A549 (cell line): Measurements from ENCODE around the gene UTS2R. TPM values are rescaled to one million over a fixed set of nuclear protein-coding genes. Genes with fewer than 3 reads are reported as not detected.
"Not testable (repeated sequence)": the region's sequence is repeated elsewhere in the genome, so short reads cannot be mapped to it uniquely, and the experiment has no call there.

ENCODE experiments used
- ATAC-seq, 2 experiments: fragments of 200-7000 bp in 1 of 2; fragments of >200 bp in 1 of 2; cut with Nextera tagmentation in 1 of 2; cut with Tn5 transposase in 1 of 2; 3 replicates each; pipeline versions ENCODE4 v1.8.0 to v1.9.1; 2018 to 2020; ENCODE audit warnings: mild to moderate bottlenecking in 1 of 2, moderate library complexity in 1 of 2
- CTCF ChIA-PET: fragments of 300-600 bp; sonication (Branson Sonifier 250); formaldehyde crosslinking; extraction: SDS; loops from one replicate; lab custom pipeline; 2021; ENCODE audit warnings: antibody characterized with exemption, inconsistent platforms; lab: Yijun Ruan, JAX
- POLR2A ChIA-PET: fragments of 350-600 bp; formaldehyde crosslinking; extraction: SDS; loops from one replicate; lab custom pipeline; 2021; ENCODE audit warnings: antibody characterized with exemption, inconsistent platforms; lab: Yijun Ruan, JAX
- DNase-seq, 2 experiments: peaks; one replicate each; pipeline versions ENCODE4 v3.0.0 to v3.0.0-alpha.2; 2011 to 2016; ENCODE audit warnings: low read depth in 1 of 2, low spot score in 1 of 2
- FAIRE-seq: peaks from 2 replicates; lab custom pipeline; 2011; peaks lifted over from hg19 to GRCh38; lab: Jason Lieb, UNC
- H3K27ac ChIP-seq, 2 experiments: fragments of >200 bp; sonication (Bioruptor Twin); formaldehyde crosslinking; 3 replicates each; pipeline ENCODE4 v1.5.1; 2016 to 2017
- H3K4me1 ChIP-seq: fragments of >200 bp; sonication (Bioruptor Twin); formaldehyde crosslinking; 3 replicates; pipeline ENCODE4 v1.6.1; 2016
- H3K4me2 ChIP-seq: fragments of >200 bp; sonication (Bioruptor Twin); formaldehyde crosslinking; 3 replicates; pipeline ENCODE4 v1.6.1; 2016
- H3K4me3 ChIP-seq: fragments of >200 bp; sonication (Bioruptor Twin); formaldehyde crosslinking; 3 replicates; pipeline ENCODE4 v1.5.1; 2016
- H3K9me3 ChIP-seq: fragments of >200 bp; sonication (Bioruptor Twin); formaldehyde crosslinking; 3 replicates; pipeline ENCODE4 v1.6.1; 2016
- ATOH8 ChIP-seq: fragments of 250-450 bp; sonication (Bioruptor Pico); IDR thresholded peaks from 2 replicates; pipeline ENCODE4 v1.5.0; 2020; ENCODE audit warnings: low read depth, mild to moderate bottlenecking, moderate library complexity
- EHMT2 ChIP-seq: fragments of 200-600 bp; sonication (generic); IDR thresholded peaks from 2 replicates; pipeline ENCODE4 v1.6.1; 2016; ENCODE audit warnings: antibody characterized with exemption, low read depth, mild to moderate bottlenecking, moderate library complexity
- ESRRA ChIP-seq: fragments of 150-350 bp; IDR thresholded peaks from 2 replicates; pipeline ENCODE4 v1.6.1; 2014; ENCODE audit warnings: mild to moderate bottlenecking, low read length, borderline replicate concordance
- FOSL2 ChIP-seq, 2 experiments: fragments of 450-650 bp in 1 of 2; fragments of >200 bp in 1 of 2; sonication (Bioruptor Twin) in 1 of 2; formaldehyde crosslinking; IDR thresholded peaks; 2 replicates each; pipeline versions ENCODE4 v1.5.0 to v1.6.1; 2016 to 2020; ENCODE audit warnings: mild to moderate bottlenecking in 1 of 2, moderate library complexity in 1 of 2
- FOXS1 ChIP-seq: fragments of 250-450 bp; sonication (Bioruptor Pico); IDR thresholded peaks from 2 replicates; pipeline ENCODE4 v1.5.0; 2020; ENCODE audit warnings: mild to moderate bottlenecking, moderate library complexity
- HEYL ChIP-seq: fragments of 250-450 bp; sonication (Bioruptor Pico); IDR thresholded peaks from 2 replicates; pipeline ENCODE4 v1.8.0; 2021; ENCODE audit warnings: mild to moderate bottlenecking, moderate library complexity
- HOXA7 ChIP-seq: fragments of 250-450 bp; sonication (Bioruptor Pico); IDR thresholded peaks from 2 replicates; pipeline ENCODE4 v1.5.0; 2020; ENCODE audit warnings: mild to moderate bottlenecking, moderate library complexity
- HOXB5 ChIP-seq: fragments of 250-450 bp; sonication (Bioruptor Pico); IDR thresholded peaks from 2 replicates; pipeline ENCODE4 v1.5.0; 2020; ENCODE audit warnings: mild to moderate bottlenecking, moderate library complexity
- JUN ChIP-seq, 2 experiments: fragments of >200 bp; sonication (Bioruptor Twin); formaldehyde crosslinking; IDR thresholded peaks; 2 replicates in 1 of 2; 3 replicates in 1 of 2; pipeline ENCODE4 v1.6.1; 2016 to 2017
- JUNB ChIP-seq: fragments of >200 bp; sonication (Bioruptor Twin); formaldehyde crosslinking; IDR thresholded peaks from 2 replicates; pipeline ENCODE4 v1.6.1; 2016
- KDM5A ChIP-seq: fragments of 200-600 bp; sonication (generic); IDR thresholded peaks from 2 replicates; pipeline ENCODE4 v1.6.1; 2016; ENCODE audit warnings: antibody characterized with exemption, mild to moderate bottlenecking
- MAZ ChIP-seq: fragments of 150-350 bp; IDR thresholded peaks from 2 replicates; pipeline ENCODE4 v1.6.1; 2014; ENCODE audit warnings: antibody characterized with exemption, low read depth, low read length, borderline replicate concordance
- NFE2L2 ChIP-seq: fragments of 150-350 bp; conservative IDR thresholded peaks from 2 replicates; pipeline ENCODE4 v1.6.1; 2014; ENCODE audit warnings: low read length
- NR3C1 ChIP-seq: fragments of >200 bp; sonication (Bioruptor Twin); formaldehyde crosslinking; IDR thresholded peaks from 3 replicates; pipeline ENCODE4 v1.6.1; 2017
- PHF8 ChIP-seq: fragments of 200-600 bp; sonication (generic); IDR thresholded peaks from 2 replicates; pipeline ENCODE4 v1.6.1; 2016; ENCODE audit warnings: low read depth, mild to moderate bottlenecking, antibody characterized with exemption, moderate library complexity, borderline replicate concordance
- RARB ChIP-seq: fragments of 250-450 bp; sonication (Bioruptor Pico); IDR thresholded peaks from 2 replicates; pipeline ENCODE4 v1.8.0; 2021; ENCODE audit warnings: mild to moderate bottlenecking, moderate library complexity
- SREBF2 ChIP-seq: fragments of 450-650 bp; IDR thresholded peaks from 2 replicates; pipeline ENCODE4 v1.6.1; 2014; ENCODE audit warnings: mild to moderate bottlenecking, moderate library complexity
- TP53 ChIP-seq: fragments of 250-450 bp; sonication (Bioruptor Pico); IDR thresholded peaks from 2 replicates; pipeline ENCODE4 v1.5.0; 2021; ENCODE audit warnings: mild to moderate bottlenecking, moderate library complexity
- ZC3H11A ChIP-seq: fragments of 450-650 bp; IDR thresholded peaks from 2 replicates; pipeline ENCODE4 v1.6.1; 2014; ENCODE audit warnings: antibody characterized with exemption, mild to moderate bottlenecking
- ZFP36 ChIP-seq: fragments of 450-650 bp; IDR thresholded peaks from 2 replicates; pipeline ENCODE4 v1.6.1; 2014; ENCODE audit warnings: borderline replicate concordance; ENCODE audit not compliant: partially characterized antibody
- ZNF302 ChIP-seq: fragments of 250-450 bp; sonication (Bioruptor Pico); IDR thresholded peaks from 2 replicates; pipeline ENCODE4 v1.9.0; 2021; ENCODE audit warnings: inconsistent platforms, mild to moderate bottlenecking, moderate library complexity
- ZSCAN20 ChIP-seq: fragments of 250-450 bp; sonication (Bioruptor Pico); IDR thresholded peaks from 2 replicates; pipeline ENCODE4 v1.8.0; 2022; ENCODE audit warnings: mild to moderate bottlenecking, moderate library complexity
- WGBS: methylation state at CpG from one replicate; pipeline ENCODE4 v1.1.6; 2017; ENCODE audit errors: missing lambda C conversion rate; 5-methylcytosine and 5-hydroxymethylcytosine counted together
- polyA plus RNA-seq, 4 experiments: library from polyadenylated mRNA; depleted of rRNA in 3 of 4; stranded (reverse); fragments of >200 nt; fragmentation: RNase III in 1 of 4; extraction: RNeasy Plus Mini Kit Qiagen cat#74134 plus additional on column Dnase treatment in 1 of 4; gene quantifications; 2 replicates in 3 of 4; 3 replicates in 1 of 4; pipeline ENCODE4 v1.2.3, GENCODE V29; 2011 to 2017

The UTS2R gene
- polyA plus RNA-seq, 2 of the 4 experiments (the other 2 are of a cell fraction) = not detected

- 64% methylated on average over 27 of the region's 28 CpGs for WGBS
- H3K27ac ChIP-seq = no peak overlapping the region; a peak in 1 of 6 replicates
- ATAC-seq = no peak
- H3K4me3 ChIP-seq = no peak overlapping the region
- POLR2A ChIA-PET = no interaction called here
- H3K4me1 ChIP-seq = peaks cover 15% of the 10 kb centered on the region
- CTCF ChIA-PET = interaction anchor here (0.9 to 5.3 kb wide), 8 partner anchors 10 to 316 kb away, joined by 4 to 32 read pairs (median 6); no protein-coding TSS in a partner anchor
- H3K9me3 ChIP-seq = no peaks in the 10 kb centered on the region
- no peak for DNase-seq
- TF ChIP-seq ZC3H11A (no peak), ZSCAN20 (CRISPR knock-in tag) (no peak), HEYL (CRISPR knock-in tag) (0 out of 2 replicates have a peak, but pooled peaks have one; percentile 27)
- TF ChIP-seq, all 56 proteins: peak for 1
- no peak for FAIRE-seq
- H3K4me2 ChIP-seq = 0 out of 3 replicates have a peak overlapping the region, but pooled peaks have one; percentile 9
These were observed 24.9 kb upstream of the UTS2R start for GRCh38 chr17:82346342-82347300.

GRCh38 chr17:82347994-82348393 lies 23.6 kb upstream of the UTS2R start:
- WGBS = 72% methylated on average over 11 of the region's 11 CpGs
- not testable (repeated sequence) for H3K4me2 ChIP-seq, FAIRE-seq, H3K4me3 ChIP-seq, H3K9me3 ChIP-seq, ATAC-seq, DNase-seq, H3K27ac ChIP-seq
- ChIA-PET POLR2A (interaction anchor here (0.6 kb wide), 1 partner anchor 287 kb away, joined by 4 read pairs; no protein-coding TSS in a partner anchor), CTCF (interaction anchor here (0.7 to 5.1 kb wide), 3 partner anchors 10 to 206 kb away, joined by 3 to 117 read pairs (median 5); no protein-coding TSS in a partner anchor)
- peaks cover 15% of the 10 kb centered on the region for H3K4me1 ChIP-seq

- ATAC-seq = no peak
- no peak overlapping the region for H3K4me3 ChIP-seq
- no peak for DNase-seq
- no peak for FAIRE-seq
- H3K4me1 ChIP-seq = peaks cover 15% of the 10 kb centered on the region
- WGBS = 61% methylated on average over 9 of the region's 9 CpGs
- TF ChIP-seq ZSCAN20 (CRISPR knock-in tag) = no peak
- no peak for TF ChIP-seq SREBF2
- TF ChIP-seq PHF8 = no peak
- no peak for TF ChIP-seq ATOH8 (CRISPR knock-in tag)
- TF ChIP-seq NFE2L2 = no peak
- no peak for TF ChIP-seq NR3C1
- TF ChIP-seq JUN (IDR thresholded peaks at IDR 0.05) = no peak
- no peak for TF ChIP-seq JUNB
- TF ChIP-seq, all 56 proteins: peak for 0
- Histone ChIP-seq H3K9me3 (no peaks in the 10 kb centered on the region), H3K27ac (no peak overlapping the region), H3K4me2 (no peak overlapping the region)
- CTCF ChIA-PET = interaction anchor here (0.9 to 5.1 kb wide), 3 partner anchors 18 to 206 kb away, joined by 4 to 117 read pairs (median 5); no protein-coding TSS in a partner anchor
- POLR2A ChIA-PET = no interaction called here
These were observed 23.1 kb upstream of the UTS2R start for GRCh38 chr17:82348434-82348833.

GRCh38 chr17:82348866-82349265 lies 22.7 kb upstream of the UTS2R start:
- no peak for TF ChIP-seq ESRRA
- Histone ChIP-seq H3K9me3 (no peaks in the 10 kb centered on the region), H3K4me2 (no peak overlapping the region), H3K27ac (no peak overlapping the region), H3K4me1 (peaks cover 15% of the 10 kb centered on the region), H3K4me3 (no peak overlapping the region)
- FAIRE-seq (no peak), DNase-seq (no peak), ATAC-seq (no peak)
- ChIA-PET CTCF (interaction anchor here (0.9 to 5.1 kb wide), 8 partner anchors 10 to 205 kb away, joined by 3 to 117 read pairs (median 14); no protein-coding TSS in a partner anchor), POLR2A (no interaction called here)
- 73% methylated on average over 11 of the region's 11 CpGs for WGBS

- TF ChIP-seq ZFP36 (no peak), KDM5A (no peak), HOXB5 (CRISPR knock-in tag) (no peak), TP53 (no peak), FOXS1 (CRISPR knock-in tag) (no peak), MAZ (no peak), FOSL2 (IDR thresholded peaks at IDR 0.05) (no peak), FOSL2 (CRISPR knock-in tag; IDR thresholded peaks at IDR 0.05) (no peak), RARB (no peak), EHMT2 (no peak), ZNF302 (no peak), HOXA7 (CRISPR knock-in tag) (no peak)
- peaks cover 15% of the 10 kb centered on the region for H3K4me1 ChIP-seq
- 58% methylated on average over 11 of the region's 11 CpGs for WGBS
- ChIA-PET CTCF (interaction anchor here (0.9 to 5.1 kb wide), 22 partner anchors 10 to 426 kb away, joined by 3 to 117 read pairs (median 9); partner anchors contain the start of genes HEXD, SECTM1, TEX19 and UTS2R), POLR2A (no interaction called here)
- no peak for ATAC-seq
- DNase-seq = no peak
- no peak for FAIRE-seq
- no peak overlapping the region for H3K27ac ChIP-seq
- H3K9me3 ChIP-seq = no peaks in the 10 kb centered on the region
- H3K4me3 ChIP-seq = no peak overlapping the region
- H3K4me2 ChIP-seq = no peak overlapping the region
These were observed 22.3 kb upstream of the UTS2R start for GRCh38 chr17:82349287-82349701.
